Body of pancreas (tissue), 4 donors: ENCODE results near the gene RPL5. TPM values are rescaled to one million over a fixed set of nuclear protein-coding genes. Genes with fewer than 3 reads are reported as not detected.

Experiments
- ATAC-seq: fragments of 150-250 bp; one replicate; pipeline ENCODE4 v1.9.1; 2016
- DNase-seq, 4 donors: peaks; one replicate each; pipeline ENCODE4 v3.0.0-alpha.2; 2019
- H3K27ac ChIP-seq, 4 donors: fragments of 200-600 bp; sonication (generic); 1 replicate in 3 of 4; 2 replicates in 1 of 4; pipeline versions ENCODE4 v1.5.1 to v1.6.1; 2016 to 2019; ENCODE audit warnings: mild to moderate bottlenecking in 1 of 4, mixed read lengths in 1 of 4, moderate library complexity in 1 of 4
- H3K27me3 ChIP-seq, 2 donors: fragments of 200-600 bp; sonication (generic); one replicate each; pipeline ENCODE4 v1.6.0; 2016; ENCODE audit warnings: mild to moderate bottlenecking in 1 of 2
- H3K36me3 ChIP-seq, 2 donors: fragments of 200-600 bp; sonication (generic); replicated peaks in 1 of 2; 2 replicates each; pipeline ENCODE4 v1.5.1; 2016; ENCODE audit warnings: low read depth in 2 of 2; ENCODE audit not compliant: insufficient read depth in 1 of 2
- H3K4me1 ChIP-seq: fragments of 200-600 bp; sonication (generic); one replicate; pipeline ENCODE4 v1.6.0; 2016
- H3K4me3 ChIP-seq, 2 donors: fragments of 200-600 bp; sonication (generic); 1 replicate in 1 of 2; 2 replicates in 1 of 2; pipeline ENCODE4 v1.5.1; 2016 to 2019
- H3K9me3 ChIP-seq, 3 donors: fragments of 200-600 bp; sonication (generic); 1 replicate in 2 of 3; 2 replicates in 1 of 3; pipeline ENCODE4 v1.5.1; 2016
- POLR2A ChIP-seq, 3 donors: fragments of 450-650 bp; IDR thresholded peaks; one replicate each; pipeline ENCODE4 v1.6.1; 2016; ENCODE audit warnings: antibody characterized with exemption in 3 of 3, mild to moderate bottlenecking in 2 of 3
- WGBS, 2 donors: methylation state at CpG; one replicate each; pipeline ENCODE4 v1.1.5; 2017; 5-methylcytosine and 5-hydroxymethylcytosine counted together
- intact Hi-C: fragments of 100-400 bp; cut with DNase I; formaldehyde crosslinking; loops from one replicate; pipeline ENCODE4 v1.15.1; 2023
- small RNA-seq: library from RNA; depleted of rRNA; stranded (forward); fragments of <200 nt; gene quantifications from one replicate; pipeline ENCODE3, GENCODE V24; 2016
- total RNA-seq, 2 donors: library from RNA; depleted of rRNA; stranded (reverse); fragments of >200 nt; gene quantifications; one replicate each; pipeline ENCODE4 v1.1.0, GENCODE V29; 2016
- TF ChIP-seq, protein P1 (sequence below), 7 experiments: fragments of 450-650 bp in 4 of 7; fragments of 200-600 bp in 3 of 7; sonication (generic) in 3 of 7; IDR thresholded peaks; one replicate each; pipeline ENCODE4 v1.5.1; 2016 to 2019; ENCODE audit warnings: antibody characterized with exemption in 7 of 7

Gene RPL5
- total RNA-seq, 2 donors from 2014 or later: 979 to 1,023 TPM

- Histone ChIP-seq H3K4me3 (no peak overlapping the region), H3K27me3 (no peaks in the 10 kb centered on the region), H3K9me3 (no peaks in the 10 kb centered on the region), H3K27ac (peak overlapping the region in 2 of 4 donors; percentile 57 to 66), H3K4me1 (peaks cover 14% of the 10 kb centered on the region), H3K36me3 (no peaks in the 10 kb centered on the region)
- intact Hi-C loops: no loop called here
- TF ChIP-seq, protein P1, sequence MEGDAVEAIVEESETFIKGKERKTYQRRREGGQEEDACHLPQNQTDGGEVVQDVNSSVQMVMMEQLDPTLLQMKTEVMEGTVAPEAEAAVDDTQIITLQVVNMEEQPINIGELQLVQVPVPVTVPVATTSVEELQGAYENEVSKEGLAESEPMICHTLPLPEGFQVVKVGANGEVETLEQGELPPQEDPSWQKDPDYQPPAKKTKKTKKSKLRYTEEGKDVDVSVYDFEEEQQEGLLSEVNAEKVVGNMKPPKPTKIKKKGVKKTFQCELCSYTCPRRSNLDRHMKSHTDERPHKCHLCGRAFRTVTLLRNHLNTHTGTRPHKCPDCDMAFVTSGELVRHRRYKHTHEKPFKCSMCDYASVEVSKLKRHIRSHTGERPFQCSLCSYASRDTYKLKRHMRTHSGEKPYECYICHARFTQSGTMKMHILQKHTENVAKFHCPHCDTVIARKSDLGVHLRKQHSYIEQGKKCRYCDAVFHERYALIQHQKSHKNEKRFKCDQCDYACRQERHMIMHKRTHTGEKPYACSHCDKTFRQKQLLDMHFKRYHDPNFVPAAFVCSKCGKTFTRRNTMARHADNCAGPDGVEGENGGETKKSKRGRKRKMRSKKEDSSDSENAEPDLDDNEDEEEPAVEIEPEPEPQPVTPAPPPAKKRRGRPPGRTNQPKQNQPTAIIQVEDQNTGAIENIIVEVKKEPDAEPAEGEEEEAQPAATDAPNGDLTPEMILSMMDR (IDR thresholded peaks at IDR 0.05): no peak
- no peak for TF ChIP-seq POLR2A (IDR thresholded peaks at IDR 0.05)
- no peak for DNase-seq
- no peak for ATAC-seq
- WGBS, 2 donors: 93% methylated on average over 2 of the region's 2 CpGs
Observed at GRCh38 chr1:92887465-92887864, 55.6 kb downstream of the RPL5 start.

Small RNA genes within 50 kb of the gene (small RNA-seq; reads per million reads assigned to genes)
- gene RF00432: not detected
- gene SNORA66: 85.0 reads per million, percentile 96 among the genes with 10 or more reads in this experiment
- not detected for gene SNORD21

Other genes with a start within 250 kb of the RPL5 start
- 10 to 100 TPM in 1 of 2 donors, 1 to 10 TPM in 1; 7.9 to 18.9 TPM for gene EVI5, start 46.9 kb upstream of the RPL5 start, total RNA-seq
- gene DIPK1A, start 129.4 kb downstream of the RPL5 start, total RNA-seq: 1 to 10 TPM; 3.9 to 8.2 TPM
- 10 to 100 TPM; 13.5 to 13.7 TPM for gene MTF2, start 247.2 kb downstream of the RPL5 start, total RNA-seq